Measurements from ENCODE around the gene PPP6R3.
"Not testable (repeated sequence)": the region's sequence is repeated elsewhere in the genome, so short reads cannot be mapped to it uniquely, and the experiment has no call there.

PPP6R3 gene

DNA sequence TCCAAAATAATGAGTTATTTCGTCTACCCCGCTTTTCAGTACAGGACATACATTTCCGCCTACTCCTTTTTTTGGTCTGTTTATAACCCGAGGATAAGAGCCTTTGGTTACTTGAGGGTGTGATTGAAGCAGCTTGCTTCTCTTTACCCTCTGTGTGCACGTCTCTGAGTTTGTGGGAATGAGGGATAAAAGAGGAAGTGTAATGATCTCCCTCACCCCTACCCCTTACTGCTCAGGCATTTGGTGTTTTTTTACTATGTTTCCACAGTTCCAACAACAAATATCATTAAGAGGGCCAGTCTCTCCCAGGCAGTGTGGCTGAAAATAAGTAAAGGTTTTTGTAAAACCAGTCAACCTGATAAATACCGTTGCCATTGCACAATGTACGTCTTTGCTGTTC lies 140.6 kb downstream of the PPP6R3 start:
- no peak for DNase-seq (ENCODE audit: low read depth)

DNA sequence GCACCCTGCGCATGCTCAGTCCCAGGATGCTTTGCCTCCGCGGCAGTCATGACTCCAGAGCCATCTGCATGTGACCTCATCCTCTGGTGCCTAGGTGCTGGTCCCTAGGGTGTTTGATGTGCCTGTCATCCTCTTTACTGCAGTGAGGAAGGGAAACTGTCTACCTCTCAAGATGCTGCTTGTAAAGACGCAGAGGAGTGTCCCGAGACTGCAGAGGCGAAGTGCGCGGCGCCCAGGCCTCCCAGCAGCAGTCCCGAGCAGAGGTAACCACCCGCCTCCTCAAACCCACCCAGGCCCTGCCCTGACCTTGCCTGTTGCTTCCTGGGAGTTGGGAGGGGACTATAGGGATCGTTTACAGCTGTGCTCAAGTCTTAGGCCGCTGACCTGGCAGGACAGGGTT lies 149.2 kb downstream of the PPP6R3 start:
- no peak for DNase-seq (ENCODE audit: low read depth)

DNA sequence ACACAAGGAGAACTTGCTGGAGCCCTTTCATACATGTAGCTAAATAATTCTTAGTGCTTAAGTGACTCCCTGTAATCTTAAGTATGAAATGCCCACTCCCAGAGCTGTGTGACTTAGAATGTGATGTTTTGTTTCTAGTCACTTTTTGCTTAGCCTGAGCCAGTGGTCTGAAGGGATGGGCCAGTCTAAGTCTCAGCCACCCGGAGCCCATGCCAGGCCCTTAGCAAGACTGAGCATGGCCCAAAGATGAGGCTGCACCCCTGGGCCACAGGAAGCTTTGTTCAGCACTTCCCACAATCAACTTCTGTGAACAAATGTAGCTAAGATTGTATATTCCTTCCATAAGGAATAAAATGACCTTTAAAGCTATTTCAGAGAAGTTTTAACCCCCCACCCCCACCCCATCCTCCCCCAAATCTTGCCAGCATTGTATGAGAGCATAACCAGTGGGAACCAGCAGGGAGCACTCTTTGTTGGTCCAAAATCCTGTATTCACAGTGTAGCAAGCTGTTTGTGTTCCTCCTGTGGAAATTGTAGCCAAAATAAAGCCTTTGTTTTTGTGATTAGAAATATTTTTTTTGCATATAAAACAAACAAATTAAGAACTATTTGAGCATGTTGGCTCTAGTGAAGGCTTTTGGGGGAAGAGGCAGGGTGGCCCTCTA lies 150.0 kb downstream of the PPP6R3 start:
- peak; percentile 22 for DNase-seq (ENCODE audit: low read depth)

DNA sequence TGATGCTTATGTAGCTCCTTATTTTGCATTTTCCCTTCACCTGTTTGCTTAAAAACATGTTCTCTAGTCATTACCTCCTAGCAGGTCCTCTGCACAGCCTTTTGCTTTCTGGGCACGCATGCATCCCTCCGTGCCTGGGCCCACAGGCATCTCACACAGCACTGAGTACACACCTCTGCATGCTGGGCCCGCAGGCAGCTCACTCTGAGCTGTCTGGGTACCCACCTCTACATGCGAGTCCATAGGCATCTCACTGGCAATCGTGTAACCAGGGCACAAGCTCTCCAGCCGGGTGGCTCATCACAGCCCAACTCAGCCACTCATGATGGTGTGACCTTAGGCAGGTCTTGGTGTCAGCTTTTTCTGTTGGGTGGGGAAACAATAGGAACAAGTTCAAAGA lies 155.1 kb downstream of the PPP6R3 start:
- DNase-seq (ENCODE audit: low read depth) = no peak

DNA sequence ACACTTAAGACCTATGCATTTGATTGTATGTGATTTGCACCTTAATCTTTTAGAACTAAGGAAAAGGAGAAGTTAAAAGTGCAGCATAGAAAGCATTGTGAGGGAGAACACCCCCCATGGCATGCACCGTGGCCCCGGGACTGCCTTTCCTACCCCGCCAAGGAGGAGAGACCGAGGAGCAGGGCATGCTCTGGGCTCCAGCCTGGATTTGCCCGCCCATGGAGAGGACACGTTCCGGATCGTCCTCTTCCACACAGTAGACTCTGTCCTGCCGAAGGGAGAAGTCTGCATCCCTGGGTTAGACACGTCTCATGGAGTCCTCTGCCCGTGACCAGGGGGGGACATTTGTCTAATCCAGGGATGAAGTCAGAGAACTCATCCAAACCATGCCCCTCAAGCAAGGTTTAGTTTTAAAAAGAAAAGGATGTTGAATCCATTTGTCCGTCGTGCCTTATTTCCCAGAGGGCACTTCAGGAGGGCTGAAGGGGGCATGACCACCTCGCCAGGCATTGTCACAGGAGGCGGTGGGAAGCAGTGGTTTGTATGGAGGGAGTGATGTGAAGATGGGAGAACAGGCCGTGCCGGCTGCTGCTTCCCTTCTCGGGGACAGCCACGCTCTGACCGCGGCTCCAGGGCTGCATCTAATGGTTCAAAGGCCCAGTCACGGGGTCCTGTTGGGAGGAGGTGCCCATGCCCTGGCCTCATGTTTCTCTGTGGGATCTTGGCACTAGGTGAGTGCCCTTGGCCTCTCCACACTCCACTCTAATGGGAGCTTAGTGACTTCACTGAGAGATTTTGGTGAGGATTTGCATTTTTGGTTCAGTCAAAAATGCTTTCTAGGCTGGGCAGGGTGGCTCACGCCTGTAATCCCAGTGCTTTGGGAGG lies 157.6 kb downstream of the PPP6R3 start:
- DNase-seq (ENCODE audit: low read depth) = no peak

DNA sequence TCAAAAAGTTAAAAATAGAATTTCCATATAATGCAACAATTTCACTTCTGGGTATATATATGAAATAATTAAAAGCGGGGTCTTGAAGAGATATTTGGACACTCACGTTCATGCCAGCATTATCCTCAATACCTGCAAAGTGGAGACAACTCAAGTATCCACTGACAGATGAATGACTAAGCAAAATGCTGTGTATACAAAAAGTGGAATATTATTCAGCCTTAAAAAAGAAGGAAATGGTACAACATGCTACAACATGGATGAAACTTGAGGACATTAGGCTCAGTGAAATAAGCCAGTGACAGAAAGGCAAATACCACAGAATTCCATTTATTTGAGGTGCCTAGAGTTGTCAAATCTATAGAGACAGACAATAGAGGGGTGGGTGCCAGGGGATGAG lies 161.3 kb downstream of the PPP6R3 start:
- DNase-seq (ENCODE audit: low read depth) = no peak

DNA sequence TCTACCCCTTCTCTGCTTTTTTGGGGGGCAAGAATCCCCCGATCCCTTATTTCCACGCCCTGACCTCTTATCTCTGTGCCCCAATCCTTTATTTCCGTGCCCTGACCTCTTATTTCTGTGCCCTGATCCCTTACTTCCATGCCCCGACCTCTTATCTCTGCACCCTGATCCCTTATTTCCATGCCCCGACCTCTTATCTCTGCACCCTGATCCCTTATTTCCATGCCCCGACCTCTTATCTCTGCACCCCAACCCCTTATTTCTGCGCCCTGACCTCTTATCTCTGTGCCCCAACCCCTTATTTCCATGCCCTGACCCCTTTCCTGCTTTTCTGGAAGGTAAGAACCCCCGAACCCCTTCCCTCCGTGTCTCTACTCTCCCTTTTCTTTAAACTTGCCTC lies 163.2 kb downstream of the PPP6R3 start:
- not testable (repeated sequence) for DNase-seq (ENCODE audit: low read depth)

DNA sequence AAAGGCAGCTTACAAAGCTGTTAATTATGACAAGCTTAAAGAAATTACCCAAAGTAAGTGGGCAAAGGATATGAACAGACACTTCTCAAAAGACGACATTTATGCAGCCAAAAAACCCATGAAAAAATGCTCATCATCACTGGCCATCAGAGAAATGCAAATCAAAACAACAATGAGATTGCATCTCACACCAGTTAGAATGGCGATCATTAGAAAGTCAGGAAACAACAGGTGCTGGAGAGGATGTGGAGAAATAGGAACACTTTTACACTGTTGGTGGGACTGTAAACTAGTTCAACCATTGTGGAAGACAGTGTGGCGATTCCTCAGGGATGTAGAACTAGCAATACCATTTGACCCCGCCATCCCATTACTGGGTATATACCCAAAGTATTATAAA lies 164.5 kb downstream of the PPP6R3 start:
- not testable (repeated sequence) for DNase-seq (ENCODE audit: low read depth)

DNA sequence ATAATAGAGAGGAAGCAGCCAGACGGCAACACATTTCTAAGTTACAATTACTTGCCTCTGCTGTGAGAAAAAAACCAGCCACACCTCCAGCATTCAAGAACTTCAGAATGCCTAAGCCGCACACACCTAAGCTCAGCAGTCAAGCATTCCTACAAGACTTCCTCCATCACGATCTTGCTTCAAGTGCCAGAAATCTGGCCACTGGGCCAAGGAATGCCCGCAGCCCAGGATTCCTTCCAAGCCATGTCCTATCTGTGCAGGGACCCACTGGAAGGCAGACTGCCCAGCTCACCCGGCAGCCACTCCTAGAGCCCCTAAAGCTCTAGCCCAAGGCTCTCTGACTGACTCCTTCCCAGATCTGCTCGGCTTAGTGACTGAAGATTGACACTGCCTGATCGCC lies 165.7 kb downstream of the PPP6R3 start:
- not testable (repeated sequence) for DNase-seq (ENCODE audit: low read depth)

DNA sequence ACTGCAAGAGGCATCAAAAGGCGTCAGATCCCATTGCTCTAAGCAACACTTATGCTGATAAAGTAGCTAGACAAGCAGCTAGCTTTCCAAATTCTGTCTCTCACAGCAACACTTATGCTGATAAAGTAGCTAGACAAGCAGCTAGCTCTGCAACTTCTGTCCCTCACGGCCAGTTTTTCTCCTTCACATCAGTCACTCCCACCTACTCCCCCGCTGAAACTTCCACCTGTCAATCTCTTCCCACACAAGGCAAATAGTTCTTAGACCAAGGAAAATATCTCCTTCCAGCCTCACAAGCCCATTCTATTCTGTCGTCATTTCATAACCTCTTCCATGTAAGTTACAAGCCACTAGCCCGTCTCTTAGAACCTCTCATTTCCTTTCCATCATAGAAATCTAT lies 168.3 kb downstream of the PPP6R3 start:
- not testable (repeated sequence) for DNase-seq (ENCODE audit: low read depth)

DNA sequence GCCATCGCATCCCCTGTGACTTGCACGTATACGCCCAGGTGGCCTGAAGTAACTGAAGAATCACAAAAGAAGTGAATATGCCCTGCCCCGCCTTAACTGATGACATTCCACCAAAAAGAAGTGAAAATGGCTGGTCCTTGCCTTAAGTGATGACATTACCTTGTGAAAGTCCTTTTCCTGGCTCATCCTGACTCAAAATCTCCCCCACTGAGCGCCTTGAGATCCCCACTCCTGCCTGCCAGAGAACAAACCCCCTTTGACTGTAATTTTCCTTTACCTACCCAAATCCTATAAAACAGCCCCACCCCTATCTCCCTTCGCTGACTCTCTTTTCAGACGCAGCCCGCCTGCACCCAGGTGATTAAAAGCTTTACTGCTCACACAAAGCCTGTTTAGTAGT lies 171.8 kb downstream of the PPP6R3 start:
- DNase-seq (ENCODE audit: low read depth) = not testable (repeated sequence)

DNA sequence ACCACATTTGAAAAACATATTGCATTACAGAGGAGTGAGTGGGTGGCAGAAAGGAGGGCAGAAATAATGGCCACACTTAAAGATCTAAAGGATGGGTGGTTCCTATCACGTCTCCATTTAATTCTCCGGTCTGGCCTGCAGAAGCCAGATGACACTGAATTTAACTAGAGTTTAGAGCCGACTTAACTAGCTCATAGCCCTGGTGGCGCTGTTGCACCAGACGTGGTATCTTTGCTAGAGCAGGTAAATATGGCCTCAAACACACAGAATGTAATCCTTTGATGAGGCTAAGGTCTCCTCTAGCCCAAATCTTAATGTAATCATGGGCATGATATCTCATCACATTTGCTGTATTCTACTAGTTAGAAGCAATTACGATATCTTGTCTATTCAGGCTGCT lies 172.2 kb downstream of the PPP6R3 start:
- DNase-seq (ENCODE audit: low read depth) = peak; percentile 75

DNA sequence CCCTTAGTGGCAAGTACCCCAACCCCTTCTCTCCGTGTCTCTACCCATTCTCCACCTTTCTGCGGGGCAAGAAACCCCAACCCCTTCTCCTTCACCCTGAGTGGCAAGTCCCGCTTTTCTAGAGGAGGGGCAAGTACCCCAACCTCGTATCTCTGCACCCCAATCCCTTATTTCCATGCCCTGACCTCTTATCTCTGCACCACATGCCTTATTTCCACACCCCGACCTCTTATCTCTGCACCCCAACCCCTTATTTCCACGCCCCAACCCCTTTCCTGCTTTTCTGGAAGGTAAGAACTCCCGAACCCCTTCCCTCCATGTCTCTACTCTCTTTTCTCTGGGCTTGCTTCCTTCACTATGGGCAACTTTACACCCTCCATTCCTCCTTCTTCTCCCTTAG lies 174.1 kb downstream of the PPP6R3 start:
- not testable (repeated sequence) for DNase-seq (ENCODE audit: low read depth)

DNA sequence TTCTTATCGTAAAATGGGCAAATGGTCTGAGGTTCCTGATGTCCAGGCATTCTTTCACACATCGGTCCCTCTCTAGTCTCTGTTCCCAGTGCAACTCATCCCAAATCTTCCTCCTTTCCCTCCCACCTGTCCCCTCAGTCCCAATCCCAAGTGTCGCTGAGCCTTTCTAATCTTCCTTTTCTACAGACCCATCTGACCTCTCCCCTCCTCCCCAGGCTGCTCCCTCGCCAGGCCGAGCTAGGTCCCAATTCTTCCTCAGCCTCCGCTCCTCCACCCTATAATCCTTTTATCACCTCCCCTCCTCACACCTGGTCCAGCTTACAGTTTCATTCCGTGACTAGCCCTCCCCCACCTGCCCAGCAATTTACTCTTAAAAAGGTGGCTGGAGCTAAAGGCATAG lies 174.6 kb downstream of the PPP6R3 start:
- DNase-seq (ENCODE audit: low read depth) = not testable (repeated sequence)

DNA sequence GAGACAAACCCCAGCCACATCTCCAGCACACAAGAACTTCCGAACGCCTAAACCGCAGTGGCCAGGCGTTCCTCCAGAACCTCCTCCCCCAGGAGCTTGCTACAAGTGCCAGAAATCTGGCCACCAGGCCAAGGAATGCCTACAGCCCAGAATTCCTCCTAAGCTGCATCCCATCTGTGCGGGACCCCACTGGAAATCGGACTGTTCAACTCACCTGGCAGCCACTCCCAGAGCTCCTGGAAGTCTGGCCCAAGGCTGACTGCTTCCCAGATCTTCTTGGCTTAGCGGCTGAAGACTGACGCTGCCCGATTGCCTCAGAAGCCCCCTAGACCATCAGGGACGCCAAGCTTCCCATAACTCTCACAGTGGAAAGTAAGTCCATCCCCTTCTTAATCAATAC lies 175.3 kb downstream of the PPP6R3 start:
- not testable (repeated sequence) for DNase-seq (ENCODE audit: low read depth)

DNA sequence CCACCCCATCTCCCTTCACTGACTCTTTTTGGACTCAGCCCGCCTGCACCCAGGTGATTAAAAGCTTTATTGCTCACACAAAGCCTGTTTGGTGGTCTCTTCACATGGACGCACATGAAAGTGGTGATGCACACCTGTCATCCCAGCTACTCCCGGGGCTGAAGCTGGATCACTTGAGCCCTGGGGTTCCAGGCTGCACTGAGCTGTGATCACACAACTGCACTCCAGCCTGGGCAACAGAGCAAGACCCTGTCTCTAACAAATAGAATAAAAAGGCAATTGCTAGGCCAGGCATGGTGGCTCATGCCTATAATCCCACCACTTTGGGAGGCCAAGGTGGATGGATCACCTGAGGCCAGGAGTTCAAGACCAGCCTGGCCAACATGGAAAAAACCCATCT lies 178.8 kb downstream of the PPP6R3 start:
- DNase-seq (ENCODE audit: low read depth) = not testable (repeated sequence)

DNA sequence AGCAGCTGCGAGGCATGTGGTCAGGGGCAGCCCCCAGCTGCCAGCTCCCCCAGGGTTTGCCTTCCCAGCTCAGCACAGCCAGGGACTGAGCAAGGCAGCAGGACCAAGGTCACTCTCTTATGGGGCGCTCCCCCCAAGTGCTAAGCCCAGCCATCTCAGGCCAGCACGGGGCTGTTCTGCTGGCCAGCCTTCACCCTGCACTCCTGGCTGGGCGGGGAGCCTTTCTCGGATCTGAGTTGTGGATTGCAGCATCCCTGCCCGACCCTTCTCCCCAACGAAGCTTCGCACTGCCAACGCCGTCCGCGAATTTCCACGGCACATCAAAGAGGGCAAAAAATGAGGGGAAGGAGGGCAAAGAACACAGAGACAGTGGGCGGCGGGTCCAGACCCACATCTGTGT lies 181.3 kb downstream of the PPP6R3 start:
- DNase-seq (ENCODE audit: low read depth) = no peak

DNA sequence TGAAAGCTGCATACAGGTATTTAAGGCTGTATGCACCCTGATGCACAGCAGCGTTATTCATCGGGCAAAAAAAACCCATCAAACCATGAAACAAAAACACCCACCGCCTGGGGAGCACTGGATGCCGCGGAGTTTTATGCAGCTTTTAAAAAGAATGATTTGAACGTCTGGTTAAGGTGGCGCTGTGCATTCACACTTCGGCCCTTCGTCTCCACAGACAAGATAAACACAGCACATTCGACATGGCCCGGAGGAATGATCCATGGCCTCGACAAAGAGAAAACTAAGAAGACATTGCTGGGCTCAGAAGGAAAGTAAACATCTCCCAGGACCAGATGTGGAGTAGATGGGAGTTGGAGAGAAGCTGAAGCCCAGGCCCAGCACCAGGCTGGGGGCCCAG lies 183.0 kb downstream of the PPP6R3 start:
- no peak for DNase-seq (ENCODE audit: low read depth)

DNA sequence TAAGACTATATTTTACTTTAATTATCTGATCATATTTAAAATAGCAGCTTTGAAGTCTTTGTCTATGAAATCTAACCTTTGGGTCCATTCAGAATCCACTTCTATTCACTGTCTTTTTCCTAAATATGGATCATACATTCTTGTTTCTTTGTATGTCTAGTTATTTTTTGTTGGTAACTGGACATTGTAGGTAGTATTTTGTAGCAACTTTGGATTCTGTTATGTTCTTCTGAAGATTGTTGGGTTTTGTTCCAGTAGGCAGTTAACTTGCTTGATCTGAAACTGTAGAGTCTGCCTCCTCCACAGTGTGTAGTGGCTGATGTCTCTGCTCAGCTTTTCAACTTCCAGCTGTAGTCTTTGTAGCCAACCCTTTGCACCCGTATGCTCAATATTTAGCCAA lies 186.3 kb downstream of the PPP6R3 start:
- no peak for DNase-seq (ENCODE audit: low read depth)

DNA sequence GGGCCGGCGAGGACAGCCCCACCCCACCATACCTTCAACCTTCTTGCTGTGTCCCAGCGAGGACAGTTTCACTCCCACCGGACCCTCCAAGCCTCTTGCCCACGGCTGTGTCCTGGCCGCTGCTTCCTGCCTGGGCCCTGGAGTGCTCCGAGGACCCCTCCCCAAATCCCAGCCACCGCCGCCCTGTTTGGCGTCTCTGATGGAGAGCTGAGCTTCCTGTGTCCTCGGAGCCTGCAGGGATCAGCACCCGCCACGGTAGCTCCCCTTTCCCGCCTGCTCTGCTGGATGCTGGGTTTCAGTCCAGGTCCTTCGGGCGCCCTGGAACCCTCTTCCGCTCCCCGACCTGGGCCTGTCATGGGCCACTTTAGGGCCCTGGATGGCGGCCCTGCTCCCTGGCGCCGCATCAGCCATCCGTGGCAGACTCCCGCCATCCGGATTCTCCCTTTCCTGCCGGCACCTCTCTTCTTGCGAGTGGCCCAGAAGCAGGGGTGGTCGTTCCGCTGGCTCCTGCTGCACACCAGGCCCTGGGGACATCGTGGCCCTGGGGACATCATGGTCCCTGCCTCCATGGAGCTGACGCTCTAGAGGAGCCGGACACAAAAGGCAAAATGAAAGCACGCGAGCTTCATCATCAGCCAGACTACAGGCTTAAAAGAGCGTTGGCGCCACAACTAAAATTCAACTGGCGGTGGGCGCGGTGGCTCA lies 189.5 kb downstream of the PPP6R3 start:
- DNase-seq (ENCODE audit: low read depth) = no peak

DNA sequence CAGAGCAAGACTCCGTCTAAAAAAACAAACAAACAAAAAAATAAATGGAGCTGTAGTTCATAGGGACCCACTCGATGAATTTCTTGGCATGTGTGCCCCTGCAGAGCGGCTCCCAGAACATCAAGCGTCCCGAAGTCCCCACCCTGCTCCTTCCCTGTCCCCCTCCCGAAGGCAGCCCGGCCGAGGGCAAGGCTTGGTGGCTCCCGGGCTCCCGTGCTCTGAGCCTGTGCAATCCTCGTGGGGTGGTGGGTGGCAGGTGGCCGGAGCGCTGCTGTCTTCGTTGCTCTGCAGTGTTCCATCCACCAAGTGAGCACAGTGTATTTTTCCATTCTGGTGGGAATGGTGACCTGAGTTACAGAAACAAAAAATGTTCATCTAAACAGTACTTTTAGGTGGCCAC lies 190.2 kb downstream of the PPP6R3 start:
- no peak for DNase-seq (ENCODE audit: low read depth)

DNA sequence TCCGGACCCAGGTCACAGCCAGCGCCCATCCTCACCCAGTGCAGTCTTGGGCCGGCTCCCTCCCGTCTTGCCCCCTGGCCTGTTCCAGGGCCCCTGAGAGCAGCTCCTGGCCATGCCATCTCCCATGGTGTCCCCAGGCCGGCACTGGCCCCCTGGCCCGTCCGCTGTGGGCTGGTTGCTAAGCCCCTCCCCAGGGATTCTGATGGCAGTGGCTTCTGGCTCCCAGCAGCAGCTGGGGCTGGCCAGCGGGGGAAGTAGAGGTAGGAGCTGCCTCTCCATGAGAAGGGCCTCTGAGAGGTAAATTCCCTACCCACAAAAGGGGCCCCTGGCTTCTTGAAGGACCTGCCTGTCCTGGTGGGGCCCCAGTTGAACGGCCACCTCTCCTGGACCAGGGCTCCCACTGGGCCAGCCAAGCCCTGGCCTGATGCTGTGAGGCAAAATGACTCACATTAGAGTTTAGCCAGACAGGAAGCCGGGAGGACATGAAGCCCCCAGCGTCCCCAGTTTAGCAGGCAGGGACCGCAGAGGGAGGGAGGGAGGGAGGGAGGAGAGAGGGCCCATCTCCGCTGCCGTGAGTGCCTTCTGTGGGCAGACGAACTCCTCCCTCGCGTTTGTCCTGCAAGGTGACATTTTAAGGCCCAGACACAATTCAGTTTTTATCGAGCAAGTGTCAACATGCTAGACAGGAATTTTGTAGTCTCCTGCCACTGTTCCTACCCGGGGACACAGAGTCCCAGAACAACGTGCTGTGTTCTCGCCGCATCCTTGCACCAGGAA lies 190.8 kb downstream of the PPP6R3 start:
- peak; percentile 40 for DNase-seq (ENCODE audit: low read depth)

All from ELR (cell line).